ENCODE measurements around the gene KRTAP19-5.

KRTAP19-5 gene

GRCh38 chr21:30487336-30487735 is 14.6 kb downstream of the KRTAP19-5 start, which contains the start of gene KRTAP19-2:
Gene KRTAP19-2, minus strand, starts transcription at chr21:30487436. Its CDS starts 88 bp downstream, at chr21:30487348.
- Histone ChIP-seq H3K27me3 (ENCODE audit: insufficient read depth, poor library complexity, severe bottlenecking) (no peaks in the 10 kb centered on the region), H3K27ac (replicated peaks) (no peak within 1 kb of the TSS), H3K4me3 (replicated peaks; ENCODE audit: insufficient read depth, low read length) (no peak within 1 kb of the TSS)
- no peak for DNase-seq (ENCODE audit: low read depth in 1 of 2, low spot score in 1 of 2)
- no peak for TF ChIP-seq SPI1 (IDR thresholded peaks at IDR 0.05; ENCODE audit: borderline replicate concordance, low read depth)
- no peak for TF ChIP-seq POLR2AphosphoS5 (IDR thresholded peaks at IDR 0.05; ENCODE audit: low read depth)
- TF ChIP-seq, protein P1, sequence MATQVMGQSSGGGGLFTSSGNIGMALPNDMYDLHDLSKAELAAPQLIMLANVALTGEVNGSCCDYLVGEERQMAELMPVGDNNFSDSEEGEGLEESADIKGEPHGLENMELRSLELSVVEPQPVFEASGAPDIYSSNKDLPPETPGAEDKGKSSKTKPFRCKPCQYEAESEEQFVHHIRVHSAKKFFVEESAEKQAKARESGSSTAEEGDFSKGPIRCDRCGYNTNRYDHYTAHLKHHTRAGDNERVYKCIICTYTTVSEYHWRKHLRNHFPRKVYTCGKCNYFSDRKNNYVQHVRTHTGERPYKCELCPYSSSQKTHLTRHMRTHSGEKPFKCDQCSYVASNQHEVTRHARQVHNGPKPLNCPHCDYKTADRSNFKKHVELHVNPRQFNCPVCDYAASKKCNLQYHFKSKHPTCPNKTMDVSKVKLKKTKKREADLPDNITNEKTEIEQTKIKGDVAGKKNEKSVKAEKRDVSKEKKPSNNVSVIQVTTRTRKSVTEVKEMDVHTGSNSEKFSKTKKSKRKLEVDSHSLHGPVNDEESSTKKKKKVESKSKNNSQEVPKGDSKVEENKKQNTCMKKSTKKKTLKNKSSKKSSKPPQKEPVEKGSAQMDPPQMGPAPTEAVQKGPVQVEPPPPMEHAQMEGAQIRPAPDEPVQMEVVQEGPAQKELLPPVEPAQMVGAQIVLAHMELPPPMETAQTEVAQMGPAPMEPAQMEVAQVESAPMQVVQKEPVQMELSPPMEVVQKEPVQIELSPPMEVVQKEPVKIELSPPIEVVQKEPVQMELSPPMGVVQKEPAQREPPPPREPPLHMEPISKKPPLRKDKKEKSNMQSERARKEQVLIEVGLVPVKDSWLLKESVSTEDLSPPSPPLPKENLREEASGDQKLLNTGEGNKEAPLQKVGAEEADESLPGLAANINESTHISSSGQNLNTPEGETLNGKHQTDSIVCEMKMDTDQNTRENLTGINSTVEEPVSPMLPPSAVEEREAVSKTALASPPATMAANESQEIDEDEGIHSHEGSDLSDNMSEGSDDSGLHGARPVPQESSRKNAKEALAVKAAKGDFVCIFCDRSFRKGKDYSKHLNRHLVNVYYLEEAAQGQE (IDR thresholded peaks at IDR 0.05; ENCODE audit: insufficient replicate concordance, low read depth): no peak
- TF ChIP-seq CTCF (IDR thresholded peaks at IDR 0.05; ENCODE audit: insufficient read depth, low read length): no peak
- TF ChIP-seq GABPA (IDR thresholded peaks at IDR 0.05; ENCODE audit: low read depth): no peak

GRCh38 chr21:30486180-30486579 is 15.8 kb downstream of the KRTAP19-5 start:
- H3K27me3 ChIP-seq (ENCODE audit: insufficient read depth, poor library complexity, severe bottlenecking): no peaks in the 10 kb centered on the region
- no peak overlapping the region for H3K27ac ChIP-seq (replicated peaks)
- no peak overlapping the region for H3K4me3 ChIP-seq (replicated peaks; ENCODE audit: insufficient read depth, low read length)
- no peak for DNase-seq (ENCODE audit: low read depth in 1 of 2, low spot score in 1 of 2)
- TF ChIP-seq GABPA (IDR thresholded peaks at IDR 0.05; ENCODE audit: low read depth) (no peak), CTCF (IDR thresholded peaks at IDR 0.05; ENCODE audit: insufficient read depth, low read length) (no peak), POLR2AphosphoS5 (IDR thresholded peaks at IDR 0.05; ENCODE audit: low read depth) (no peak), SPI1 (IDR thresholded peaks at IDR 0.05; ENCODE audit: borderline replicate concordance, low read depth) (no peak)
- TF ChIP-seq, protein P1 (IDR thresholded peaks at IDR 0.05; ENCODE audit: insufficient replicate concordance, low read depth): no peak

GRCh38 chr21:30482130-30482529 is 19.8 kb downstream of the KRTAP19-5 start:
- H3K27ac ChIP-seq (replicated peaks): no peak overlapping the region
- H3K4me3 ChIP-seq (replicated peaks; ENCODE audit: insufficient read depth, low read length): no peak overlapping the region
- H3K27me3 ChIP-seq (ENCODE audit: insufficient read depth, poor library complexity, severe bottlenecking): no peaks in the 10 kb centered on the region
- TF ChIP-seq SPI1 (IDR thresholded peaks at IDR 0.05; ENCODE audit: borderline replicate concordance, low read depth) (no peak), CTCF (IDR thresholded peaks at IDR 0.05; ENCODE audit: insufficient read depth, low read length) (no peak), POLR2AphosphoS5 (IDR thresholded peaks at IDR 0.05; ENCODE audit: low read depth) (no peak), GABPA (IDR thresholded peaks at IDR 0.05; ENCODE audit: low read depth) (no peak)
- TF ChIP-seq, protein P1 (IDR thresholded peaks at IDR 0.05; ENCODE audit: insufficient replicate concordance, low read depth): no peak
- DNase-seq (ENCODE audit: low read depth in 1 of 2, low spot score in 1 of 2): no peak

Data from HL-60 (cell line).